ENCODE measurements around the gene FBXO36.
A peak's percentile ranks its signal among the peaks of the same experiment; 100 is the strongest.

The FBXO36 gene

DNA sequence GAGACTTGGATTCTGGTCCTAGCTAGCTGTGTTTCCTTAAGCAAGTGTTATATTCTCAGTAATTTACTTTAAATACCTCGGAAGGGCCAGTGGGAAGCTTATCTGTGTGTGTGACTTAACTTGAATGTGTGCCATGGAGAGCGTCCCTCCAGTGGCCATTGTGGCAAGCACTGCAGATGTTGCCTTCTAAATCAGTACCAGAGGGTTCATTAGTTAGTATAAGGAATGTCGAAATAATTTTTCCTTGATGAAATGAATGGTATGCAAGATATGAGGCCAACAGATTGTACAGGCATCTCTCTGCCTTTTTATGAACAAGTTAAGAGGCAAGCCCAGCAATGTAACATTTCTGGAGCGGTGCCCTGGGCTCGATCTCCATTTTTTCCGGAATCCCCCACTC, 52.0 kb downstream of the FBXO36 start:
- no peak for DNase-seq

- no peak for DNase-seq
These were observed 58.3 kb downstream of the FBXO36 start for GRCh38 chr2:229980431-229981184.

GRCh38 chr2:229993236-229993635, 70.9 kb downstream of the FBXO36 start:
- DNase-seq, result no peak

GRCh38 chr2:229996320-229996719, 74.0 kb downstream of the FBXO36 start:
- no peak for DNase-seq

- no peak for DNase-seq
These were observed 75.3 kb downstream of the FBXO36 start for GRCh38 chr2:229997565-229997964.

GRCh38 chr2:230000118-230000841, 78.0 kb downstream of the FBXO36 start:
- DNase-seq, result no peak

- DNase-seq, result peak; percentile 75
These were observed 85.8 kb downstream of the FBXO36 start for GRCh38 chr2:230007931-230008707.

DNA sequence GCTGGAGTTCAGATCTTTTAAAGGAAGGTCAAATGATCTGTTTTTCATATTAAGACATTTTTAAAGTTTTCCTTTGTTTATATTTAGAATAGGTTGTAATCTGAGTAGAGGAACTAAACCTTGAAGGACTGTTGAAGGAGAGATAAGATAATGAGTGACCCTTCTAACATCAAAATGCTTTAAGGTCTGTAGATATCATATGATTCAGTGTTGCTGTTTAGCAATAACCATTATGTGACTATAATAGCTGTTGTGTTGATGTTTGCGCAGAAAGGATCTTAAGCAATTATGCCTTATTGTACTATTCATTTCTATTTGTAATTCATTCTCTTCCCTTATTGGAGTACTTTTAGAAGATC, 86.4 kb downstream of the FBXO36 start:
- DNase-seq, result no peak

DNA sequence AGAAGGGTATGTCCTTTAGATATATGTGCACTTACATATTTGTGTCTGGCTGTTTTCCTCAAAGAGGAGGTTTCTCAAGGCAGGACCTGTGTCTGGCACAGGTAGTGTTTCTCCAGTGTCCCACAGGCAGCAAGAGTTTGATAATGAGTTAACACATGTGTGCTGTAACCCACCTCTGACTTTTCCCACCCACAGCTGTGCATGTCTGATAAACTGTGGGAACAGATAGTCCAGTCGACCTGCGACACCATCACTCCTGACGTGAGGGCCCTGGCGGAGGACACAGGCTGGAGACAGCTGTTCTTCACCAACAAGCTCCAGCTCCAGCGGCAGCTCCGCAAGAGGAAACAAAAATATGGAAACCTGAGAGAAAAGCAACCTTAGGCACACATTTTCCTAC, 88.2 kb downstream of the FBXO36 start:
- DNase-seq, result no peak

DNA sequence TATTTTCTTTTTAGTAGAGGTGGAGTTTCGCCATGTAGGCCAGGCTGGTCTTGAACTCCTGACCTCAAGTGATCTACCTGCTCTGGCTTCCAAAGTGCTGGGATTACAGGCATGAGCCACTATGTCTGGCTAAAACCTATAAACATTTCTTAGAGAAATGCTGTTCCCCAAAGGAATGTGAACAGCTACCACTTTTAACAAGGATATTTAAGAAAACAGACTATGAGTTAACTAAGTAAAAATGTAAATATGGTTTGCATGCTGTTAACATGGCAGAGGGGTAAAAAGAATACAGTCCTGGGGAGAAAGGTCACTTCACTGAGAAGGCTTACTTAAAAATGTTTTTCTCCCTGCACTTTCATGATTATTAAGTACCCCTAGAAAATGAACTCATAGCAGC, 89.3 kb downstream of the FBXO36 start:
- DNase-seq, result no peak

- DNase-seq, result no peak
These were observed 90.1 kb downstream of the FBXO36 start for GRCh38 chr2:230012267-230012884.

DNA sequence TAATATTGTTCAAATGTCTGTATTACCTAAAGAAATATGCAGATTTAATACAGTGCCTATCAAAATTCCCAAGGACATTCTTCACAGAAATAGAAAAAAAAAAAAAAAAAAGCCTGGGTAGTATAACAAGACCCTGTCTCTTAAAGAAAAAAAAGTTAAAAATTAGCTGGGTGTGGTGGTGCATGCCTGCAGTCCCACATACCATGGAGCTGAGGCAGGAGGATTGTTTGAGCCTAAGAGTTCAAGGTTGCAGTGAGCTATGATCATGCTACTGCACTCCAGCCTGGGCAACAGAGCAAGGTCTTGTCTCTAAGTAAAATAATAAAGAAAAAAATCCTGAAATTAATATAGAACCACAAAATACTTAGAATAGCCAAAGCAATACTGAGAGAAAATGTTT, 94.5 kb downstream of the FBXO36 start:
- no peak for DNase-seq

DNA sequence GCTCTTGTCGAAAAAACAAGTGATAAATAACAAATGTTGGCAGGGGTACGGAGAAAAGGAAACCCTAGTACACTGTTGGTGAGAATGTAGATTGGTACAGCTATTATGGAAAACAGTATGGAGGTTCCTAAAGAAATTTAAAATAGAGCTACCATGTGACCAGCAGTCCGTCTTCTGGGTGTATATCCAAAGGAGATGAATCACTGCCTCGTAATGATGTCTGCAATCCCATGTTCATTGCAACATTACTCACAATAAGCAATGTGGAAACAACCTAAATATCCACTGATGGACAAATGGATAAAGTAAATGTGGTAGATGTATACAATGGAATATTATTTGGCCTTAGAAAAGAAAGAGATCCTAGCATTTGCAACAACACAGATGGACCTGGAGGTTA, 95.8 kb downstream of the FBXO36 start:
- no peak for DNase-seq

GRCh38 chr2:230019742-230020141, 97.4 kb downstream of the FBXO36 start:
- no peak for DNase-seq

DNA sequence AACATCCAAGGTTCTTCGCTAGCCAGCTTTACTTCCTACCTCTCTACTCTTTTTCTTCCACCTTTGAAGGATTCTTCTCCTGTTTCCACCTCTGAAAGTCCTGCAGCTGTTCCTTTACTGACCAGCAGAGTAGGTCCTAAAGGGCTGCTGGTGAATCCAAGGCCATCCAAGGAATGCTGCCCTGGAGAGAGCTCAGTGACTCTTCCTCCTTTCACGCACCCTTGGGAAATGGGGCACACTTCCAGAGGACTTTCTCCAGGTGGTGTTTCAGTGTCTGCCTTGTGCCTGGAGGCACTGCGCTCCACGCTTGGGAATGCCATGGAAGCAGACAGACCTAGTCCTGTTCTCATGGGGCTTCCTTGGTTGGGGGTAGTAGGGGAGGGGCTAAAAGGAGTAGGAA, 101.0 kb downstream of the FBXO36 start:
- DNase-seq, result no peak

- no peak for DNase-seq
These were observed 119.9 kb downstream of the FBXO36 start for GRCh38 chr2:230042195-230042594.

GRCh38 chr2:230043025-230043424, 120.7 kb downstream of the FBXO36 start:
- no peak for DNase-seq

GRCh38 chr2:230043461-230043860, 121.2 kb downstream of the FBXO36 start:
- DNase-seq, result no peak

GRCh38 chr2:230046491-230046890, 124.2 kb downstream of the FBXO36 start:
- DNase-seq, result no peak

DNA sequence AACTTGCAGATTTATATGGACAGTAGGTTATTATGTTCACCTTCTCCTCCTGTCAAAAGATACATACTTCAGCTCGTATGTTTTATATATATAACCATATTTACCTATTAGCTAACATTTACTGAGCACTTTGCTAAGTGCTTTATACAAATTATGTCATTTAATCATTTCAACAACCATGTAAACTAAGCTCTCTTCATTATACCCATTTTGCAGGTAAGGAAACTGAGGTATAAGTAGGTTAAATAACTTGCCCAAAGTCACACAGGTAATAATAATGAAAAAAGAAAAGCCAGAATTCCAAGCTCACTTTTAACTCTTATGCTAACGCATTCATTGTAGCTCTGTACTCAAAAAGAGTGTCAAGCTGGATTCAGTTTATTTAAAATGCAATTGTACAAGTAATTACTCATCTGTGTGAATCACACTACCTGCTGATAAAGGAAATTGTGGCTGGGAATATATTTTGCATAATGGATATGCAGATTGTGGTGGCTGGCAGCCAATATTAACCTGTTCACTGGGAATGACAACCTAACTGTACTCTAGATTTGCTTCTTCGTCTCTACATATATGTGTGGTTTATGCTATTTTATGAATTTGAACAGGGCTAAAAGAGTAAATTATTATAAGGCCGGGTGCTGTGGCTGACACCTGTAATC, 125.8 kb downstream of the FBXO36 start:
- no peak for DNase-seq

- DNase-seq, result no peak
These were observed 127.8 kb downstream of the FBXO36 start for GRCh38 chr2:230050136-230050535.

DNA sequence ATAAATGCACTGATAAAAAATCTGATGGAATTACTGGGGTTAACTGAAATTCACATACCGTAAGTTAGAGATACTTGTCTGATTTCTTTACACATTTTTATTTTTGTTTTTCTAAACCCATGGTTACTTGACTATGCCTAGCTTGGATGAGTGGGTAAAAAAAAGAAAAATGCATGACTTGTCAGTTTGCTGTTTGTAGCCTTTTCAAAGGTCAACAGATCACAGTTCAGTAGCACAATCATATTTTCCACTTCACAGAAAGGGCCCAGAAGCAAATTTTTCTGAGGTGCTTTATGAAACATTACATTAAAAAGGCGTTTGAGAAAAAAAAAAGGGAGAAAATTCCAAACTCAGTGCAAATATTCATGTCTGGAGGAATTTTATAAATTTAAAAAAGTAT, 130.0 kb downstream of the FBXO36 start:
- DNase-seq, result no peak

Data from CD4-positive, alpha-beta T cell treated with Interleukin-12 subunit alpha and Interleukin-12 subunit beta, for 1 hour (primary cell).